Fibroblast of lung (primary cell): ENCODE data around the gene IFI44L. TPM values are rescaled to one million over a fixed set of nuclear protein-coding genes. Genes with fewer than 3 reads are reported as not detected.

Experiments used
- DNase-seq, 2 donors: peaks; one replicate each; pipeline versions ENCODE4 v3.0.0 to v3.0.0-alpha.2; 2010; ENCODE audit warnings: low read depth in 2 of 2
- H2AFZ ChIP-seq: 2 replicates; pipeline ENCODE4 v1.5.1; 2012; ENCODE audit warnings: low read length, control low read depth, inconsistent platforms
- H3K27ac ChIP-seq: 2 replicates; pipeline ENCODE4 v1.5.1; 2011; ENCODE audit warnings: low read length, control low read depth; ENCODE audit not compliant: insufficient read depth
- H3K27me3 ChIP-seq: 2 replicates; pipeline ENCODE4 v1.5.1; 2011; ENCODE audit warnings: mild to moderate bottlenecking, low read length; ENCODE audit not compliant: control insufficient read depth, insufficient read depth
- H3K36me3 ChIP-seq: 2 replicates; pipeline ENCODE4 v1.5.1; 2011; ENCODE audit warnings: low read length; ENCODE audit not compliant: control insufficient read depth, insufficient read depth
- H3K4me1 ChIP-seq: 2 replicates; pipeline ENCODE4 v1.5.1; 2011; ENCODE audit warnings: low read length; ENCODE audit not compliant: control insufficient read depth, insufficient read depth; ENCODE audit errors: extremely low read depth
- H3K4me2 ChIP-seq: 2 replicates; pipeline ENCODE4 v1.5.1; 2011; ENCODE audit warnings: low read length, control low read depth; ENCODE audit not compliant: insufficient read depth; ENCODE audit errors: extremely low read depth
- H3K4me3 ChIP-seq, 4 experiments: fragments of 200-600 bp in 1 of 4; sonication (generic) in 1 of 4; replicated peaks in 1 of 4; 2 replicates each; pipeline ENCODE4 v1.5.1; 2011 to 2016; ENCODE audit warnings: low read length in 4 of 4, low read depth in 3 of 4, mild to moderate bottlenecking in 3 of 4, control low read depth in 2 of 4, inconsistent platforms in 1 of 4, mixed read lengths in 1 of 4; ENCODE audit not compliant: insufficient read depth in 1 of 4; ENCODE audit errors: control extremely low read depth in 1 of 4
- H3K79me2 ChIP-seq: 2 replicates; pipeline ENCODE4 v1.5.1; 2012; ENCODE audit warnings: mild to moderate bottlenecking, low read length, inconsistent platforms; ENCODE audit not compliant: control insufficient read depth, insufficient read depth
- H3K9ac ChIP-seq: 2 replicates; pipeline ENCODE4 v1.5.1; 2011; ENCODE audit warnings: mild to moderate bottlenecking, low read length, control low read depth; ENCODE audit not compliant: insufficient read depth
- H3K9me3 ChIP-seq: 2 replicates; pipeline ENCODE4 v1.5.1; 2012; ENCODE audit warnings: low read depth, low read length; ENCODE audit not compliant: control insufficient read depth, insufficient read depth
- H4K20me1 ChIP-seq: 2 replicates; pipeline ENCODE4 v1.5.1; 2011; ENCODE audit warnings: low read length; ENCODE audit not compliant: control insufficient read depth, insufficient read depth; ENCODE audit errors: extremely low read depth
- EZH2 ChIP-seq: IDR thresholded peaks from 2 replicates; pipeline ENCODE4 v1.5.1; 2012; ENCODE audit warnings: low read length, control low read depth, mild to moderate bottlenecking; ENCODE audit errors: missing control alignments
- polyA plus RNA-seq, 2 donors: library from polyadenylated mRNA; depleted of rRNA in 1 of 2; stranded (reverse) in 1 of 2; unstranded in 1 of 2; fragments of >200 nt; gene quantifications; 2 replicates each; pipeline ENCODE4 v1.2.1, GENCODE V29; 2011 to 2012; ENCODE audit warnings: missing spikeins in 1 of 2
- total RNA-seq: library from RNA; depleted of rRNA; stranded (reverse); fragments of >200 nt; gene quantifications from 2 replicates; pipeline ENCODE4 v1.2.1, GENCODE V29; 2014
- TF ChIP-seq, protein P1 (sequence below), 2 donors: IDR thresholded peaks in 1 of 2; conservative IDR thresholded peaks in 1 of 2; 1 replicate in 1 of 2; 2 replicates in 1 of 2; pipeline ENCODE4 v1.5.1; 2011 to 2012; ENCODE audit warnings: low read length in 2 of 2, control low read depth in 1 of 2, inconsistent platforms in 1 of 2, low read depth in 1 of 2, mild to moderate bottlenecking in 1 of 2

Gene IFI44L
- total and polyA plus RNA-seq, 2 donors (not counting 1 experiment from before 2014, with no cell fraction given): 0.59 to 2.1 TPM

DNA sequence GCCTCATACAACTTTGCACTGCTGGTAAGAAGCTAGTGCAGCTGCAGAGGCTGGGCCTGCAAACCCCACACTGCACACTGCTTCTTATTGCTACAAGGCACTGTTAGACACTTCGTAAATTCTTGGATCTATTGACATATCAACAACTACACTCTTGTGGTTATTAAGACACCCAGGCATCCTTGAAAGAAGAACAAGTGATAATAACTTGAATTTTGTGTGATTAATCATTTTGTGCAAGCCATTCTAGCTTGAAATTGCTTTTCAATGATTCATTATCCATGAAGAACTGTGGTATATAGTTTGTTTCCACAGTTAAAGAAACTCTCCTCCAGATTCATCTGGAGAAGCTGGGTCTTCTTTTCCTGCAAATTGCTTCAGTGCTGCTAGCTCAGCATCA is 33.7 kb upstream of the IFI44L start:
- Histone ChIP-seq H3K27me3 (no peaks in the 10 kb centered on the region), H3K9me3 (no peaks in the 10 kb centered on the region), H3K79me2 (no peaks in the 10 kb centered on the region), H3K36me3 (no peaks in the 10 kb centered on the region), H3K27ac (no peak overlapping the region), H2AFZ (no peak overlapping the region), H3K4me1 (no peaks in the 10 kb centered on the region), H4K20me1 (no peaks in the 10 kb centered on the region), H3K4me2 (no peak overlapping the region), H3K9ac (no peak overlapping the region), H3K4me3 (no peak overlapping the region)
- no peak for TF ChIP-seq EZH2
- TF ChIP-seq, protein P1, sequence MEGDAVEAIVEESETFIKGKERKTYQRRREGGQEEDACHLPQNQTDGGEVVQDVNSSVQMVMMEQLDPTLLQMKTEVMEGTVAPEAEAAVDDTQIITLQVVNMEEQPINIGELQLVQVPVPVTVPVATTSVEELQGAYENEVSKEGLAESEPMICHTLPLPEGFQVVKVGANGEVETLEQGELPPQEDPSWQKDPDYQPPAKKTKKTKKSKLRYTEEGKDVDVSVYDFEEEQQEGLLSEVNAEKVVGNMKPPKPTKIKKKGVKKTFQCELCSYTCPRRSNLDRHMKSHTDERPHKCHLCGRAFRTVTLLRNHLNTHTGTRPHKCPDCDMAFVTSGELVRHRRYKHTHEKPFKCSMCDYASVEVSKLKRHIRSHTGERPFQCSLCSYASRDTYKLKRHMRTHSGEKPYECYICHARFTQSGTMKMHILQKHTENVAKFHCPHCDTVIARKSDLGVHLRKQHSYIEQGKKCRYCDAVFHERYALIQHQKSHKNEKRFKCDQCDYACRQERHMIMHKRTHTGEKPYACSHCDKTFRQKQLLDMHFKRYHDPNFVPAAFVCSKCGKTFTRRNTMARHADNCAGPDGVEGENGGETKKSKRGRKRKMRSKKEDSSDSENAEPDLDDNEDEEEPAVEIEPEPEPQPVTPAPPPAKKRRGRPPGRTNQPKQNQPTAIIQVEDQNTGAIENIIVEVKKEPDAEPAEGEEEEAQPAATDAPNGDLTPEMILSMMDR (conservative IDR thresholded peaks at IDR 0.05 in 1 of 2, IDR thresholded peaks at IDR 0.05 in 1 of 2; ENCODE audit: low read depth in 1 of 2, low read length in 2 of 2): no peak
- DNase-seq: peak in 1 of 2 donors; percentile 84

DNA sequence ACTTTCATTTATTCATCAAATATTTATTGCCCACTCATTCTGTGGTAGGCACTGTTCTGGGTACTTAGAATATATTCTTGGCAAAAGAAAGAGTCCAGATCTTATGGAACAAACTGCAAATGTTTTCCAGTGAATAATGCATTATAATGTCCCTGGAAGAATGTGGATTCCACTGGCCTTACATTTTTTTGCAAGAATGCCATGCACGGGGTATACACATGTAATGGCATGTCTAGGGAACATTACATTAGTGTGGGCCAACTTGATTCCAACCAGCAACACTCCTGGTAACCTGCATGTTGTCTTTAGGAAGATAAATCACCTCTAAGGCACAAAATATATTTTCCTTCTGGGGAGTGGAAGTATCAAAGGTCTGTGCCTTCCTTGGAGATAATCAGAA is 33.0 kb upstream of the IFI44L start:
- H3K27ac ChIP-seq: no peak overlapping the region
- H3K4me2 ChIP-seq: no peak overlapping the region
- H3K36me3 ChIP-seq: no peaks in the 10 kb centered on the region
- H3K9me3 ChIP-seq: no peaks in the 10 kb centered on the region
- no peak overlapping the region for H3K4me3 ChIP-seq
- no peaks in the 10 kb centered on the region for H3K79me2 ChIP-seq
- H3K9ac ChIP-seq: no peak overlapping the region
- H4K20me1 ChIP-seq: no peaks in the 10 kb centered on the region
- no peaks in the 10 kb centered on the region for H3K4me1 ChIP-seq
- TF ChIP-seq EZH2: no peak
- TF ChIP-seq, protein P1 (conservative IDR thresholded peaks at IDR 0.05 in 1 of 2, IDR thresholded peaks at IDR 0.05 in 1 of 2; ENCODE audit: low read depth in 1 of 2, low read length in 2 of 2): no peak
- H3K27me3 ChIP-seq: no peaks in the 10 kb centered on the region
- H2AFZ ChIP-seq: no peak overlapping the region
- peak in 1 of 2 donors; percentile 24 for DNase-seq

DNA sequence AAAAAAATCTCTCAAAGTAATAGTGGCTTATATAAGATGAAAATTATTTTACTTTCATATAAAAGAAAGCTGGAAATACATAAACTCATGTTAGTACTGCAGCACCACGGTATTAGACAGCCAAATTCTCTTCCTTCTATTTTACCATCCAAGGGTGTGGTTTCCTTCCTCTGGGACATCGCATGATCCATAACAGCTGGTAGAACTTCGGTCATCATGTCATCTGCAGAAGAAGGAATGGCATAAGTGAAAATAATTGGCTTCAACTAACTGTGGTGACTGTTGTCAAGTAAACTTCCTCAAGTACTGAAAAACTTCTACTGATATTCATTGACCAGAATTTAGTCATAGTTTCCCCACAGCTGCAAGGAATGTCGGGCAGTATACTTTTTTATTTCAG is 28.3 kb upstream of the IFI44L start:
- DNase-seq: no peak
- H2AFZ ChIP-seq: no peak overlapping the region

More for the DNA sequence above, 28.3 kb upstream of the IFI44L start:
- Histone ChIP-seq H3K79me2 (no peaks in the 10 kb centered on the region), H3K4me1 (no peaks in the 10 kb centered on the region), H3K9me3 (no peaks in the 10 kb centered on the region), H3K27ac (no peak overlapping the region), H3K4me3 (no peak overlapping the region), H3K27me3 (no peaks in the 10 kb centered on the region), H3K36me3 (no peaks in the 10 kb centered on the region), H4K20me1 (no peaks in the 10 kb centered on the region), H3K4me2 (no peak overlapping the region), H3K9ac (no peak overlapping the region)
- TF ChIP-seq EZH2: no peak
- TF ChIP-seq, protein P1 (conservative IDR thresholded peaks at IDR 0.05 in 1 of 2, IDR thresholded peaks at IDR 0.05 in 1 of 2; ENCODE audit: low read depth in 1 of 2, low read length in 2 of 2): no peak
